Ecto neural progenitor cell (in vitro differentiated cells): ENCODE results near the gene CD72.
"Not testable (repeated sequence)": the region's sequence is repeated elsewhere in the genome, so short reads cannot be mapped to it uniquely, and the experiment has no call there.

ENCODE experiments used
- DNase-seq: peaks from one replicate; pipeline ENCODE4 v3.0.0-alpha.2; 2018; ENCODE audit warnings: low spot score

Gene CD72

DNA sequence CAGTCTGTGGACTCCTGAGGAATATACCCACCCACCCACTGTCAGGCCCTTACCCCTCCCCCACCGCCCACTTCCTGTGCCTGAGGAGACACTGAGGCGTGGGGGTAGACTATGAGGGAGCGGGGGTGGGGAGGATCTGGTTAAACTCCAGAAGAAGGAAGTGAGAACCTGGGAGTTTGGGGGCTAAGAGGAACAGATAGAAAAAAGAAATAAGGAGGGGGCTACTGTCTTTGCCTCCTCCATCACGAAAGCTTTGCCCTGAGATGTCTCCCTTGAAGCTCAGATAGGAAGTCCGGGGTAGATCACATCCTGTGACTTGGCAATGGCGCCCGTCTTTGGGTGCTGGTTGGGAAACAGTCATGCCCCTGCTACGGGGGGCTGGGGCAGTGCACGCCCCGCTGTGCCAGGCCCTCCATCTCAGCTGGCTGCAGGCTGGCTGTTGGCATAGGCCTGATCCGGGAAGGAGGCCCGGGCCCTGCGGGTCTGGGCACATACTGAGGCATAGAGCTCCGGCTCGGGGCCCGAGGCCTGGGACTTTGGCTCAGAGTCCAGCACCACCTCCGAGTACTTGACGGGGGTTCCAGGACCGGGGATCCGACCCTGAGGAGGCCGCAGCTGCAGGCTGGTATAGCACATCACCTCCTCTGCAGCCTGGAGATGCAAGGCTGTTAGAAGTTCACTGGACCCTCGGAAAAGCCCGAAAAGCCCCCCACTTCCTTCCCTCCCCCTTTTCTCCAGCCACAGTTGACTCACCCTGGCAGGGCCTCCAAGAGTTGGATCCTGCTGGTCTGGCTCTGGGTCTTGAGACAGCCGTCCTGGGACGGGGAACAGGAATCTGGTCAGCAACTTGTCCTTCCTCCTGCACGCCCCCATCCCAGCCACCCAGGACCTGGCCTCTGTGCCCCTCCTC lies 31.5 kb upstream of the CD72 start:
- no peak for DNase-seq

GRCh38 chr9:35646533-35647265 lies 28.5 kb upstream of the CD72 start:
- DNase-seq, result peak; percentile 95

DNA sequence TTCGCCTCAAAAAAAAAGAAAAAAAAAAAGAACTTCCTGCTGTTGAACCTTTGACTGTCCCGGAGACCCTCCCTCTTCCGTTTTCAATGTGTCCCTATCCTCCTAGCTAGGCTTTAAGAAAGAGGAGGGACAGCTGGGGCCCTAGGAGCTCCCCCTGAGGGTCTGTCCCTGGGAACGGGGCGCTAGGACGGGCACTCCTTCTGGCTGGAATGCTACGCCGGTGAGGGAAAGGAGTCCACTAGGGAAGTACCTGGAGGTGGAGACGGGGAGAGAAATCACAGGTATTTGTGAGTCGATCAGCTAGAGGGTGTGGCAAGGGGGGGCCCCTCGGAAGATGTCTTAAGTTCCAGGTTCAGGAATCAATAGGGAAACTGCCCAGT lies 27.9 kb upstream of the CD72 start:
- DNase-seq, result peak; percentile 73

GRCh38 chr9:35645736-35646135 lies 27.5 kb upstream of the CD72 start:
- DNase-seq, result not testable (repeated sequence)

- no peak for DNase-seq
Measured at GRCh38 chr9:35643046-35643445, 24.8 kb upstream of the CD72 start.

DNA sequence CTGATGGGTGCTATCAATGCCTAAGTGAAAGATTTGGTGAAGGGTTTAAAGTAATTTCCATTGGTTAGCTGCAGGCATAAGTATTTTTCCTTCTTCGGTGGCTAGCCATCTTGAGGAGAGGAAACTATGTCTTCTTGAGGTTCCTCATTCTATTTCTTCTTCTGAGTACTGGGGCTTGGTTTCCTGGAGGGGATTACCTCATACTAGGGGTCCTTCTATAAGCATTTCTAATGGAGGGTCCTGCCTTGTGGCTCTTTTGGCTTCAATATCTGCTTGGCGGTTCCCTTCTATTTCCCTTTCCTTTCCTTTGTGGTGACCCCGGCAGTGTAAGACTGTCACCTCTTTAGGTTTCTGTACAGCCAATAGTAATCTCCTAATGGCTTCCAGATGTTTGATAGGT lies 23.3 kb upstream of the CD72 start:
- not testable (repeated sequence) for DNase-seq

GRCh38 chr9:35640431-35640830 lies 22.2 kb upstream of the CD72 start:
- not testable (repeated sequence) for DNase-seq

GRCh38 chr9:35639631-35640030 lies 21.4 kb upstream of the CD72 start:
- DNase-seq, result no peak

DNA sequence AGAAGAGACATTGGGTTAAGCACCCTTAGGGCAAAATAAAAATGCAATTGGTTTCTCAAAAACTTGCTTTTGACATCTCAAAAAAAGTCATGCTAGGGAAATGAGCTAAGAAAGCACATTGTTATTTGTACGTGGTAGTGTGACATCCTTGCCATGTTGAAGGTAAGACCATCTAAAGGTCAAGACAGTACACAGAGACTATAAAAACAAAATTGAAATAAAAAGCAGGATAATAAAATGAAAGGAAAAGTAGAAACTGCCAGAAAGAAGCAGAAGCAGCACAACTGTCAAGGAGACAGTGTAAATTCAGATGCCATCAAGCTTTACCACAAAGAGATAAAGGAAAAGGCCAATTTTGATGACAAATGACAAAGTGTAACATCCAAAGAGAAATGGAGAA lies 21.0 kb upstream of the CD72 start:
- DNase-seq, result not testable (repeated sequence)

- not testable (repeated sequence) for DNase-seq
Measured at GRCh38 chr9:35638751-35639150, 20.5 kb upstream of the CD72 start.

DNA sequence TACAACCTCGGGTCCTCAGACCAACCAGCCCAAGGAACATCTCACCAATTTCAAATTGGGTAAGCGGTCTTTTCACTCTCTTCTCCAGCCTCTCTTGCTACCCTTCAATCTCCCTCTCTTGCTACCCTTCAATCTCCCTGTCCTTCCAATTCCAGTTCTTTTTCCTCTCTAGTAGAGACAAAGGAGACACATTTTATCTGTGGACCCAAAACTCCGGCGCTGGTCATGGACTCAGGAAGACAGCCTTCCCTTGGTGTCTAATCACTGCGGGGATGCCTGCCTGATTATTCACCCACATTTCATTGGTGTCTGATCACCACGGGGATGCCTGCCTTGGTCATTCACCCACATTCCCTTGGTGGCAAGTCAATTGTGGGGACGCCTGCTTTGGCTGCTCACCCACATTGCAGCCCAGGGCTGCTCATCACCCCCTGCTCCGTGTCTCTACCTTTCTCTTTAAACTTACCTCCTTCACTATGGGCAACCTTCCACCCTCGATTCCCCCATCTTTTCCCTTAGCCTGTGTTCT lies 19.3 kb upstream of the CD72 start:
- not testable (repeated sequence) for DNase-seq

GRCh38 chr9:35636877-35637246 lies 18.6 kb upstream of the CD72 start:
- DNase-seq, result not testable (repeated sequence)

DNA sequence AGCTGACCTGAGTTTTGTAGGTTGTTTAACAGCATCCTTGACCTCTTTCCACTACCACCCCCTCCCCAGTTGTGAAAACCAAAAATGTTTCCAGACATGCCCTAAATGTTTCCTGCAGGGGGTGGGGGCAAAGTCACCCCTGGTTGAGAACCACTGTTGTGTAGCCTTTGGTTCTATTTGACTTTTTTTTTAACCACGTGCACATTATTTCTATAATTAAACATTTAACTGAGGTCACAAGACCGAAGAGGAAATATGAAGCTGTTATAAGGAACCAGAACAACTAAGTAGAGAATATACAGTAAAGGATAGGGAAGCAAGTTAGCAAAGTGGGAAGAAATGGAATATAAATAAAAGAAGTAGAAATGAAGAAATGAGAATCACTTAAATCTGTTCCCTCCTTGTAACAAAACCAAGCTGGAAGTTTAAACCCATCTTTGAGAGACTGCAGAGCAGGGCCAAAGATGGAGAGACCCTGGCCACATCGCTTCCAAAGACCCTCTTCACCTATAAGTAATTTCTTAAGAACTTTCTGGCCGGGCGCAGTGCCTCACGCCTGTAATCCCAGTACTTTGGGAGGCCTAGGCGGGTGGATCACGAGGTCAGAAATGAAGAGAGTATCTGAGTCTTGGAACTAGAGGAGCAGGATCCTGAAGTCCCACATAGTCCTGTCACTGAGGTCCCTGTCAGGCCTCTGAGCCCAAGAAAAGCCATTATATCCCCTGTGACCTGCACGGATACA lies 18.1 kb upstream of the CD72 start:
- DNase-seq, result no peak

- no peak for DNase-seq
Measured at GRCh38 chr9:35635730-35636129, 17.5 kb upstream of the CD72 start.

- DNase-seq, result no peak
Measured at GRCh38 chr9:35629597-35629996, 11.4 kb upstream of the CD72 start.

- DNase-seq, result no peak
Measured at GRCh38 chr9:35628389-35628991, 10.3 kb upstream of the CD72 start.

DNA sequence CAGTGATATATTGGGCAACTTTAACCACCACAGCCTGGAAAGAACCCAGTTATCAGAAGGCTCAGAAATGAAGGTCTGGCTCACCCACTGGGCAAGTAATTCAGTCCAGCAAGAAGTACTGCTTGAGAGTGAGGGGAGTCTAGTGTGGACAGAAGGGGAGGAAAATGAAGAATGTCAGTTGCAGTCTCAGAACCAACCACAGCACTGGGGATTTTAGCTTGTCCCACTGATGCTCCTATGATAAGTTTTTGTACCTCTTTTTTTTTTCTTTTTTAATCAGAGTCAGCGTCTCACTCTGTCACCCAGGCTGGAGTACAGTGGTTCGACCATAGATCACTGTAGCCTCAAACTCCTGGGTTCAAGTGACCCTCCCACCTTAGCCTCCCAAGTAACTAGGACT lies 9.4 kb upstream of the CD72 start:
- DNase-seq, result no peak

GRCh38 chr9:35619800-35620158 lies 1.6 kb upstream of the CD72 start:
- DNase-seq, result no peak

DNA sequence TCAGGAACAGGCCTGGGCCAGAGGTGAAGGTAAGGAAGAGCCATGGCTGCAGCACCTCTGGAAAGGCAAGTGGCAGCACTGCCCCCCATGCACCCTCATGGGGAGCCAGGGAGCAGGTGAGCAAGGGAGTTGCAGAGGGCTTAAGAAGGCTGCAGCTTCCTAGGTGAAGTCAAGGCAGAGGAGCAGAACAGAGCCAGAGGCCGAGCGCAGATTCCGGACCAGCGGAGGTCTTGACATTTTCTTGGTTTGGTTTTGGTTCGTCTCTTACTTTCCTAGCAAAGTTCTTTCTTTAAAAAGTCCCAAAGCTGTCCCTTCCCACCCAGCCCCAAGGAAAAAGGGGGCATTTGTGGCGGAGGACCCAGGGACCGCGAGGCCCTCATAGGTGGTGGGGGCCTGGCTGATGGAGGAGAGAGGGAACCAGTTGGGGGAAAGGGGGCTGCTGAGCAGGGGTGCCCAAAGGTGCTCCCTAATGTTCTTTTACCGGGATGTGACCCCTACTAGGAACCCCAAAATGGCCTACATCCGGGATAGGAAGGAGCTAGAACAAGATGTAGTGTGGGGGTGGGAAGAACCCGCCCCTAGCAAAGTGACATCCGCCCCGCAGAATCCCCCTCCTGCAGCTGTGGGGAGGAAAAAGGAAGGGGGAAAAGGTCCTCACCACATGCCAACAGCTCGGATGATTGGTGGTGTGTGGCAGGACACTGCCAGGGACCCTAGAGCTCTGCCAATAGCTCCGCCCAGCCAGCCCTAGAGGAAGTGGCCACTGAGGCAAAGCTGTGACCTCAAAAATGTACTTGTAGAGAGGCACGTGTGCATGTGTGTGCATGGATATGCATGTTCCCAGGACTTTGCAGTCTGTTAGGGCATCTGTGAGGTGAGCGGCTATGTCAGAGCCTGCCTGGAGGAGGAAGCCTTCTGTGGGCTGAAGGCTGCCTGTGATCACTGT lies 914 bp upstream of the CD72 start:
- DNase-seq, result no peak

DNA sequence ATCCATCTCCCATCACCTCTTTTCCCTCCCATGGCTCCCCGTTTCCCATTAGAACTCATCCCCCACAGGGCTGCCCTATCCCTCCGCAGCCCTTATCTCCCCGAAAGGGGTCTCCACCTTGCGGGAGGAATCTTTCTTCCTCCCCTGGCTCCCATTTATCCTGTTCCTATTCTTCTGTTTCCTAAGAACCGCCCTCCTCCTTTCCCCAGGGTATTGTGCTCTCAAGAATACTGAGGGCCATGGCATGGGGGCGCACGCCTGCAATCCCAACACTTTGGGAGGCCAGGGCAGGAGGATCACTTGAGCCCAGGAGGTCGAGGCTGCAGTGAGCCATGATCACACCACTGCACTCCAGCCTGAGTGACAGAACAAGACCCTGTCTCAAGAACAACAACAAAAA lies 665 bp downstream of the CD72 start:
- no peak for DNase-seq
